ENCODE measurements around the gene XIRP1. TPM values are rescaled to one million over a fixed set of nuclear protein-coding genes. Genes with fewer than 3 reads are reported as not detected.

The XIRP1 gene
- total RNA-seq, 1 experiment from 2014 or later = not detected

DNA sequence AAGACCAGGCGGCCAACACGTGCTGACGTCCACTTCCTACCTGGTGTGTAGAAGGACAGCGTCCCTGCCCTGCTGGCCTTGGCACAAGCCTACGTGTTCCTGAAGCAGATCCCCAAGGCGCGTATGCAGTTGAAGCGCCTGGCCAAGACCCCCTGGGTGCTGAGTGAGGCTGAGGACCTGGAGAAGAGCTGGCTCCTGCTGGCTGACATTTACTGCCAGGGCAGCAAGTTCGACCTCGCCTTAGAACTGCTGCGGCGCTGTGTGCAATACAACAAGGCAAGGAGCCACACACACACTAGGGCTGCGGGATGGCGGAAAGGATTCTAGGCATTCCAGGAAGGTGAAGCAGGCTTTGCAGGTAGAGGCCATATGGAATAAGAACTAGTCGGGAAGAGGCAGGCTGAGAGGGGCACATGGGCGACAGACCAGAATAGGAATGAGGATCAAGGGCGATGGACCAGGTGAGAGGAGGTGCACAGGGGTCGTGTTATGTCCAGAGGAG, 54.9 kb downstream of the XIRP1 start:
- Histone ChIP-seq H3K79me2 (ENCODE audit: insufficient read depth, low read length) (no peaks in the 10 kb centered on the region; the same call in 1 of the 2 replicates), H3K36me3 (ENCODE audit: control insufficient read depth in 1 of 2, insufficient read depth in 2 of 2, low read length in 2 of 2) (peaks cover 0 to 3% of the 10 kb centered on the region in 2 experiments; a peak in 1 of 4 replicates), H3K4me3 (replicated peaks in 1 of 2; ENCODE audit: low read depth in 1 of 2, low read length in 2 of 2) (no peak overlapping the region), H3K9me2 (ENCODE audit: insufficient read depth) (no peaks in the 10 kb centered on the region), H2AFZ (ENCODE audit: low read depth, low read length, poor library complexity, severe bottlenecking) (no peak overlapping the region), H3K27me3 (ENCODE audit: insufficient read depth, low read length) (no peaks in the 10 kb centered on the region), H3K4me1 (ENCODE audit: control insufficient read depth in 1 of 2, insufficient read depth in 2 of 2, low read length in 2 of 2) (peaks cover 26 to 33% of the 10 kb centered on the region in 2 experiments), H4K20me1 (ENCODE audit: insufficient read depth) (no peaks in the 10 kb centered on the region), H3K4me2 (ENCODE audit: low read length) (no peak overlapping the region), H3K9me3 (ENCODE audit: control insufficient read depth in 1 of 2, insufficient read depth in 1 of 2, low read depth in 1 of 2, low read length in 2 of 2) (no peaks in the 10 kb centered on the region), H3K27ac (ENCODE audit: low read depth, low read length) (no peak overlapping the region), H3K9ac (ENCODE audit: low read length) (no peak overlapping the region)
- POLR2A ChIA-PET = no interaction called here
- TF ChIP-seq ELF1 (IDR thresholded peaks at IDR 0.05; ENCODE audit: borderline replicate concordance, low read depth) = no peak
- no peak for TF ChIP-seq CBX3 (IDR thresholded peaks at IDR 0.05; ENCODE audit: low read depth)
- TF ChIP-seq EZH2 (IDR thresholded peaks at IDR 0.05) = no peak
- no peak for TF ChIP-seq RAD21 (IDR thresholded peaks at IDR 0.05; ENCODE audit: low read depth)
- no peak for TF ChIP-seq ZFX (IDR thresholded peaks at IDR 0.05)
- TF ChIP-seq SIN3A (IDR thresholded peaks at IDR 0.05; ENCODE audit: low read depth) = no peak
- TF ChIP-seq SRF (IDR thresholded peaks at IDR 0.05; ENCODE audit: low read depth) = no peak
- TF ChIP-seq, protein P1, sequence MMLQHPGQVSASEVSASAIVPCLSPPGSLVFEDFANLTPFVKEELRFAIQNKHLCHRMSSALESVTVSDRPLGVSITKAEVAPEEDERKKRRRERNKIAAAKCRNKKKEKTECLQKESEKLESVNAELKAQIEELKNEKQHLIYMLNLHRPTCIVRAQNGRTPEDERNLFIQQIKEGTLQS (IDR thresholded peaks at IDR 0.05) = no peak
- TF ChIP-seq EGR1 (IDR thresholded peaks at IDR 0.05; ENCODE audit: low read depth) = no peak
- no peak for TF ChIP-seq FOSL1 (IDR thresholded peaks at IDR 0.05; ENCODE audit: low read depth)
- TF ChIP-seq, protein P2, sequence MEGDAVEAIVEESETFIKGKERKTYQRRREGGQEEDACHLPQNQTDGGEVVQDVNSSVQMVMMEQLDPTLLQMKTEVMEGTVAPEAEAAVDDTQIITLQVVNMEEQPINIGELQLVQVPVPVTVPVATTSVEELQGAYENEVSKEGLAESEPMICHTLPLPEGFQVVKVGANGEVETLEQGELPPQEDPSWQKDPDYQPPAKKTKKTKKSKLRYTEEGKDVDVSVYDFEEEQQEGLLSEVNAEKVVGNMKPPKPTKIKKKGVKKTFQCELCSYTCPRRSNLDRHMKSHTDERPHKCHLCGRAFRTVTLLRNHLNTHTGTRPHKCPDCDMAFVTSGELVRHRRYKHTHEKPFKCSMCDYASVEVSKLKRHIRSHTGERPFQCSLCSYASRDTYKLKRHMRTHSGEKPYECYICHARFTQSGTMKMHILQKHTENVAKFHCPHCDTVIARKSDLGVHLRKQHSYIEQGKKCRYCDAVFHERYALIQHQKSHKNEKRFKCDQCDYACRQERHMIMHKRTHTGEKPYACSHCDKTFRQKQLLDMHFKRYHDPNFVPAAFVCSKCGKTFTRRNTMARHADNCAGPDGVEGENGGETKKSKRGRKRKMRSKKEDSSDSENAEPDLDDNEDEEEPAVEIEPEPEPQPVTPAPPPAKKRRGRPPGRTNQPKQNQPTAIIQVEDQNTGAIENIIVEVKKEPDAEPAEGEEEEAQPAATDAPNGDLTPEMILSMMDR (IDR thresholded peaks at IDR 0.05 in 2 of 3, conservative IDR thresholded peaks at IDR 0.05 in 1 of 3; ENCODE audit: borderline replicate concordance in 1 of 3, insufficient read depth in 1 of 3, low read depth in 2 of 3, low read length in 2 of 3) = no peak
- no peak for TF ChIP-seq POLR2AphosphoS5 (IDR thresholded peaks at IDR 0.05; ENCODE audit: low read depth, low read length)
- TF ChIP-seq ZNF274 (IDR thresholded peaks at IDR 0.05; ENCODE audit: low read depth, low read length) = no peak
- TF ChIP-seq YY1 (IDR thresholded peaks at IDR 0.05; ENCODE audit: extremely low read depth, insufficient replicate concordance, low read depth, low read length) = no peak
- TF ChIP-seq TCF7L2 (IDR thresholded peaks at IDR 0.05; ENCODE audit: borderline replicate concordance, extremely low read depth, insufficient read depth, insufficient read length) = no peak
- TF ChIP-seq CEBPB (IDR thresholded peaks at IDR 0.05; ENCODE audit: low read depth) = no peak
- no peak for TF ChIP-seq POLR2A (IDR thresholded peaks at IDR 0.05; ENCODE audit: borderline replicate concordance, extremely low read depth, insufficient read depth, insufficient read length)
- no peak for TF ChIP-seq EZH2phosphoT487 (IDR thresholded peaks at IDR 0.05; ENCODE audit: borderline replicate concordance)
- TF ChIP-seq, protein P3, sequence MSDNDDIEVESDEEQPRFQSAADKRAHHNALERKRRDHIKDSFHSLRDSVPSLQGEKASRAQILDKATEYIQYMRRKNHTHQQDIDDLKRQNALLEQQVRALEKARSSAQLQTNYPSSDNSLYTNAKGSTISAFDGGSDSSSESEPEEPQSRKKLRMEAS (IDR thresholded peaks at IDR 0.05) = no peak
- no peak for TF ChIP-seq JUND (IDR thresholded peaks at IDR 0.05)
- DNase-seq (ENCODE audit: low read depth, low spot score) (no peak), ATAC-seq (no peak)
- RAD21 ChIA-PET (ENCODE audit: low non-redundant PET in 1 of 2, low total read pairs in 2 of 2, uncharacterized antibody in 2 of 2, unreplicated experiment in 2 of 2) = no interaction called here
- intact Hi-C loops (cut with micrococcal nuclease) = no loop called here
- CTCF ChIA-PET = no interaction called here
- no TSS peak for BruUV-seq (replicated peaks)

All from HCT116 (cell line).